Epidermal melanocyte (primary cell): Measurements from ENCODE around the gene DAGLA.
"Not testable (repeated sequence)": the region's sequence is repeated elsewhere in the genome, so short reads cannot be mapped to it uniquely, and the experiment has no call there.

ENCODE experiments used
- DNase-seq: peaks from one replicate; pipeline ENCODE4 v3.0.0; 2011; ENCODE audit warnings: low spot score; ENCODE audit not compliant: insufficient read length

DAGLA gene

GRCh38 chr11:61666684-61667297 lies 13.4 kb upstream of the DAGLA start:
- no peak for DNase-seq

GRCh38 chr11:61667684-61668305 lies 12.4 kb upstream of the DAGLA start:
- no peak for DNase-seq

GRCh38 chr11:61669417-61669816 lies 10.8 kb upstream of the DAGLA start:
- no peak for DNase-seq

- DNase-seq, result no peak
These were observed 9.6 kb upstream of the DAGLA start for GRCh38 chr11:61670626-61671025.

GRCh38 chr11:61671527-61671926 lies 8.7 kb upstream of the DAGLA start:
- no peak for DNase-seq

GRCh38 chr11:61673946-61674467 lies 6.2 kb upstream of the DAGLA start:
- not testable (repeated sequence) for DNase-seq

GRCh38 chr11:61675826-61676225 lies 4.4 kb upstream of the DAGLA start:
- no peak for DNase-seq

- DNase-seq, result no peak
These were observed 895 bp upstream of the DAGLA start for GRCh38 chr11:61679296-61679695.

GRCh38 chr11:61680622-61681221 lies 531 bp downstream of the DAGLA start:
- no peak for DNase-seq

- DNase-seq, result no peak
These were observed 2.0 kb downstream of the DAGLA start for GRCh38 chr11:61682093-61682732.

GRCh38 chr11:61682906-61683675 lies 2.9 kb downstream of the DAGLA start:
- DNase-seq, result no peak

GRCh38 chr11:61683961-61684869 lies 4.0 kb downstream of the DAGLA start:
- DNase-seq, result no peak

GRCh38 chr11:61684870-61685616 lies 4.9 kb downstream of the DAGLA start:
- no peak for DNase-seq

GRCh38 chr11:61685617-61685967 lies 5.4 kb downstream of the DAGLA start:
- no peak for DNase-seq

GRCh38 chr11:61686066-61686465 lies 5.9 kb downstream of the DAGLA start:
- no peak for DNase-seq

- DNase-seq, result no peak
These were observed 6.3 kb downstream of the DAGLA start for GRCh38 chr11:61686469-61686868.

- no peak for DNase-seq
These were observed 7.2 kb downstream of the DAGLA start for GRCh38 chr11:61687420-61687819.

GRCh38 chr11:61688365-61689163 lies 8.4 kb downstream of the DAGLA start:
- no peak for DNase-seq

- DNase-seq, result no peak
These were observed 8.9 kb downstream of the DAGLA start for GRCh38 chr11:61689164-61689496.
